HG02678 (cell line): Measurements from ENCODE around the gene BRIP1.
"Not testable (repeated sequence)": the region's sequence is repeated elsewhere in the genome, so short reads cannot be mapped to it uniquely, and the experiment has no call there.

Experiments
- ATAC-seq: cut with Tn5 transposase; IDR thresholded peaks from one replicate; pipeline ENCODE4 v1.9.1; 2021; ENCODE audit warnings: mild to moderate bottlenecking, moderate library complexity; ENCODE audit not compliant: unreplicated experiment

The BRIP1 gene

DNA sequence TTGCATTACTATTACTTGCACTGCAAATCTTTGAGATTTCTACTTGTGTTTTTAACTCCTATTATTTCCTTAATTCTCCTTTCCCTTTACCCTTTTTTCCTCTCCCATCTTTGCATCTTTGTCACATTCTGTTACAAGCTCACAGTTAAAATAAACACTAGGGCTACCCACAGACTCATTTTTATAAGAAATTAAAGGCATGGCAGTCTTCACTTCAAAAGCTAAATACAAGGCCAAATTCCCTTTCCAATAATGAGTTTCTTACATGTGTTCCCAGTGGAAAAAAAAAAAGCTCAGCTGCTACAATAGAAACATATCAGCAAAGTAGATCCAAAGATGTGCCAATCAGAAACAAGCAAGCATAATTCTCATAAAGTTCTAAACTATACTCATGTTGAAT is 3.7 kb upstream of the BRIP1 start:
- ATAC-seq: no peak

GRCh38 chr17:61863801-61864126 is 436 bp upstream of the BRIP1 start:
- peak; percentile 23 for ATAC-seq

DNA sequence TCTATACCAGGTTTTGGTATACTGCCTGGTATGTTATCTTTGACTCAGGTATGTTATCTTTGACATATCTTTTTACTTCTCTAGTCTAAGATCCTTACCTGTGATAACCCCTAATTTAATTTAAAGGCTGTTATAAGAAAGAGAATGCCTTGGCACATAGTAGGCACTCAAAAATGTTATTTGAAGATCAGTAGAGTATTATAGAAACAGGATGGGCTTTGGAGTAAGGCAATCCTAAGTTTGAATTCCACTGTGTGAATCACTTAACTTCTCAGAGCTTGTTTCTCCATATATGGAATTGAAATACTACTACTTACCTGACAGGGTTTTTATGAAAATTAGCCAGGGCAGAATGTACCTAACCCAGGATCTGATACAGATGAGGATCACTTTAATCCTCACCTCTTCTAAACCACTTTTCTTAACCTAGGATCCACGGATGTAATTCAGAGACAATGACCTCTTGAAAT is 1.2 kb downstream of the BRIP1 start:
- ATAC-seq: no peak

- not testable (repeated sequence) for ATAC-seq
Observed at GRCh38 chr17:61860397-61860796, 2.9 kb downstream of the BRIP1 start.

- no peak for ATAC-seq
Observed at GRCh38 chr17:61856035-61856434, 7.3 kb downstream of the BRIP1 start.

GRCh38 chr17:61852857-61853256 is 10.5 kb downstream of the BRIP1 start:
- ATAC-seq: no peak

- no peak for ATAC-seq
Observed at GRCh38 chr17:61849674-61850073, 13.7 kb downstream of the BRIP1 start.

DNA sequence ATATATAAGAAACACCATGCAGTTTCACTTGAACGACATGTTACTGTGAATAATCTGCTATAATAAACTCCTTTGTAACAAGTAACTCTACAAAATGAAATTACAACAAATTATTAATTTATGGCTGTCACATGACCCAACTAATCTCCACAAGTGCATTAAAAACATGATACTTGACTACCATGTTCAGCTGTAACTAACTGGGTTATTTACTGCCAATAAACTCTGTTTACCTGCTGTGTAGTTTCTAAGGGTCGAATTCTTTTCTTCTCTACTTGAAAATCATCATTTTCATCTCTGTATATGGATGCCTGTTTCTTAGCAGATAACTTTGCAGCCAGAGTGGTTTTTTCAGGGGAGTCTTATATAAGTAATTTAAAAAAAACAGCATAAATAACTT is 14.4 kb downstream of the BRIP1 start:
- ATAC-seq: no peak

DNA sequence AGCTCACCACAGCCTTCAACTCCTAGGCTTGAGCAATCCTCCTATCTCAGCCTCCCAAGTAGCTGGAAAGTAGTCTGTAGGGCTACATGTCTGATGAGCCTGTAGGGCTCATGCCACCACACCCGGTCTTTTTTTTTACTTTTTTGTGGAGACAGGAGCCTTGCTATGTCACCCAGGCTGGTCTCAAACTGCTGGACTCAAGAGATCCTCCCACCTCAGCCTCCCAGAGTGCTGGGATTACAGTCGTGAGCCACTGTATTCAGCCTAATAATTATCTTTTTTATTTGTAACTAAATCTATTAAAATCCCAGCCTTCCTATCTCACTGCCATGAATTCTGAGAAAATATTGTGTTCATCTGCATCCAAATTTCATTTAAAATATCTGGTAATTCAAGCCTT is 15.1 kb downstream of the BRIP1 start:
- ATAC-seq: no peak

- no peak for ATAC-seq
Observed at GRCh38 chr17:61847659-61848058, 15.7 kb downstream of the BRIP1 start.

GRCh38 chr17:61846761-61847375 is 16.5 kb downstream of the BRIP1 start:
- no peak for ATAC-seq

DNA sequence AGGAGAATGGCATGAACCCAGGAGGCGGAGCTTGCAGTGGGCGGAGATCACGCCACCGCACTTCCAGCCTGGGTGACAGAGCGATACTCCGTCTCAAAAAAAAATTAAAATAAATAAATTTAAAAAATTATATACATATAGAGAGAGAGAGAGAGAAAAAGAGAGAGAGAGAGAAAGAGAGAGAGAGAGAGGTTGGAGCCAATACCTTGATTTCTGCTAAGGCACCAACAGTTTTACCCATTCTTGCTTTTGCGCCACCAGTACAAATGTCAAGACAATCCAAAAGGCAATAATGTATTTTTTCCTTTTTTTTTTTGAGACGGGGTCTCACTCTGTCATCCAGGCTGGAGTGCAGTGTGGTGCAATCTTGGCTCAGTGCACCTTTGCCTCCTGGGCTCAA is 17.2 kb downstream of the BRIP1 start:
- no peak for ATAC-seq

- no peak for ATAC-seq
Observed at GRCh38 chr17:61843435-61843834, 19.9 kb downstream of the BRIP1 start.

DNA sequence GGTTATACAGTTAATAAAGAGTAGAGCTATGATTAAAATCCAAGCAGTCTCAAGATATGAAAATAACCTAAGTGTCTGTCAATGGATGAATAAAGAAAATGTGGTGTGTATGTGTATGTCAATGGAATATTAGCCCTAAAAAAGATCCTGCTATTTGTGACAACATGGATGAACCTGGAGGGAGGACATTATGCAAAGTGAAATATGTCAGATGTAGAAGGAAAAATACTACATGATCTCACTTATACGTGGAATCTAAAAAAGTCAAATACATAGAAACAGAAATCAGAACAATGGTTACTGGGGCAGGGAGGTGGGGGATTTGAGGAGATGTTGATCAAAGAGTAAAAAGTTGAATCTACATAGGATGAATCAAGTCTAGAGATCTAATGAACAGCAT is 20.4 kb downstream of the BRIP1 start:
- no peak for ATAC-seq

DNA sequence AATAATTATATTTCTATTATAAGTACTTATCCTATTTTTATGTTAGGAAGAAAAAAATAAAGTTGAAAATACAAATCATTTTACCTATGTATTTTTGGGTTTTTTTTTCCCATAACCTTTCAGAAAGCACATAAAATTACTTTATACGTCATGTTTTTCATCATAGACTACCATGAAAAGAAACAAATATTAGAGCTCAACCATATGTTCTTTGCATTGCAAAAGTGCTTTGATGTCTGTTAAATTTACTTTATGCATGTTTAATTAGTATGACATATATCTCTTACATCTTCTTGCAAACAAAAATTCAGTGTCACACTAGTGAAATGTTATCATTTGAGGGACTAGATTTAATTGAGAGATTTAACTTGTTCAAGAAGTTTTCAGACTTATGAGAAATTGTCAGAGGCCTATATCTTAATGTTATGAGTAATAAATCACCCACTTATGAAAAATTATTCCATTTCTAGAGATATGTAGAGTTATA is 24.0 kb downstream of the BRIP1 start:
- no peak for ATAC-seq

- ATAC-seq: peak; percentile 42
Observed at GRCh38 chr17:61837175-61838051, 25.9 kb downstream of the BRIP1 start.

DNA sequence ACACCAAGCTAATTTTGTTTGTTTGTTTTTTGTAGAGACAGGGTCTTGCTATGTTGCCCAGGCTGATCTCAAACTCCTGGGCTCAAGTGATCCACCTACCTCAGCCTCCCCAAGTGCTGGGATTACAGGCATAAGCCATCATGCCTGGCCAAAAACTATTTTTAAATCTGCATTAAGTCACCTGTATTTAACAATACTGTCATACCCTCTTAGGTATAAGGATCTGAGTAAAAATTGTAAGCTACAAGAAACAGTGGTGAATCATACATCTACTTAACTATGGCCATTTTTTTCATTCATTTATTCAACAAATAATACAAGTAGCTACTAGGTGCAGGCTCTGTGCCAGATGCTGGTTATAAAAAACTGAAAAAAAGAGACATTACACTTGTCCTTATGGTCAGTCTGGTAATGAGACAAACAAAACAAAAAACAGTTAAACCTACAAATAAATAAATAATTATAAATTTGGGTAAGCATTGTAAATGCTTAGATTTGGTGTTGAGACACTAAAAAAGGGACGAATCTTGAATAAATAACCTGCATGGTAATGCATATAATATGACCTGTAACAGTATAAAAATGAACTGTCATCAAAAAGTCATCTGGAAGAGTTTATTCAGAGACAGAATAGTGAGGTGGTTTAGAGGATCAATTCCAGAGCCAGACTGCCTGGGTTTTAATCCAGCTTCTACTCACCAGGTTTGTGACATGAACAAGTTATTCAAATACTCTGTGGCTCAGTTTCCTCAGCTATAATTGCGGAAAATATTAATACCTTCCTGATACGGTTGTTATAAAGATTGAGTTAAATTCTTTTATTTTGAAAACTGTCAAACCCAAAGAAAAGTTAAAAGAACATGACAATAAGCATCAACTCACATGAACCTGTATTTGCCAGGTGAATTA is 26.8 kb downstream of the BRIP1 start:
- ATAC-seq: no peak

DNA sequence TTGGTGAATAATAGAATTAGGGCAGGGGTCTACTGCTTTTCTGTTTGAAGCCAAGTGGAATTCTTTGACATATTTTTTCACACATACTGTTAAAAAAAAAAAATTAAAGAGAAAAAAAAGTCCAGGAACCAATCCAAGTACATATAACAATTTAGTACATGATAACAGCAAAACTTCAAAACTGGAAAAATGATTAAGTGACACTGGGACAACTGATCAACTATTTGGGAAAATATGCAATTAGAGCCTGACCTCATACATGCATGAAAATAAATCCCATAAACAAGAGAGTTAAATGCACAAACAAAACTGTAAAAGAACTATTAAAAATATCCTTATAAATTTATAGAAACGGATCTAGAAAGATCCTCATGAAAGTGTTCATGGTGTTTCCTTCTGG is 27.7 kb downstream of the BRIP1 start:
- ATAC-seq: no peak

- ATAC-seq: no peak
Observed at GRCh38 chr17:61834610-61835009, 28.7 kb downstream of the BRIP1 start.

DNA sequence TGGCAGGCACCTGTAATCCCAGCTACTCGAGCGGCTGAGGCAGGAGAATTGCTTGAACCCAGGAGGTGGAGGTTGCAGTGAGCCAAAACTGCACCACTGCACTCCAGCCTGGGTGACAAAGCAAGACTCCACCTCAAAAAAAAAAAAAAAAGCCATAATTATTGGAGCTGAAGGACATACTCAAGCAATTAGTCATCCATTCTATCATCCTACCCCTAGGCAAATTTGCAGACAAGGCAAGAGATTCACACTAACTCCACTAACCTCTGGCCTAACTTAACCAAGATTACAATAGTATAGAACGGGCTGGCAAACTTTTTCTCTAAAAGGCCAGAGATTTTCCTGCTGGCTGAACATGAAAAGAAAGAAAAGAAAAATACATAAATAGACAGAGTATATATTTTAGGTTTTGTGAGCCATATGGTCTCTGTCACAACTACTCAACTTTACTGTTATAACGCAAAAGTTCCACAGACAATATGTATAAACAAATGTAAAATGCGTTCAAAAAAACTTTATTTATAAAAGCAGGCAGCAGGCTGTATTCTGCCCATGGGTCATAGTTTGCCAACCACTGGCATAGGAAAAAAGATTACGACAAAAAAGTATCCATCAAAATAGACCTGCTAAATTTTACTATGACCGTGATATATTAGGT is 29.7 kb downstream of the BRIP1 start:
- no peak for ATAC-seq

DNA sequence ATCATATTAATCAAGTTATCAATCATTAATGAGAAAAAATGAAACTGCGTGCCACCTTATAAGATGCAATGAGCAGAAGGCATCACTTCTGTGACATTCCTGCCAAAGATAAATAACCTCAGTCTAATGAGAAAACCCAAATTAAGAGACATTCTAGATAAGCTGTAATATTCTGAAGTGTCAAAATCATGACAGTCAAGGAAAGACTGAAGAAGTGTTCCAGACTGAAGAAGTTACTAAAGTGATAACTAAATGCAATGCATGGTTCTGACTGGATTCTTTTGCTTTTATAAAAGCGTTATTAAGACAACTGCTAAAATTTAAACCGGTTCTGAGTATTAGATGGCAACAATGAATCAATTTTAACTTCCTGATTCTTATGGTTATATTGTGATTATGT is 30.9 kb downstream of the BRIP1 start:
- ATAC-seq: no peak
